H7 (cell line): ENCODE data around the gene RABGEF1. TPM values are rescaled to one million over a fixed set of nuclear protein-coding genes. Genes with fewer than 3 reads are reported as not detected.
A peak's percentile ranks its signal among the peaks of the same experiment; 100 is the strongest.
"Not testable (repeated sequence)": the region's sequence is repeated elsewhere in the genome, so short reads cannot be mapped to it uniquely, and the experiment has no call there.

Experiments
- DNase-seq: peaks from one replicate; pipeline ENCODE4 v3.0.0; 2012
- H3K27me3 ChIP-seq: 2 replicates; pipeline ENCODE4 v1.6.0; 2011; ENCODE audit warnings: mild to moderate bottlenecking, low read length; ENCODE audit not compliant: control insufficient read depth, insufficient read depth
- H3K36me3 ChIP-seq: replicated peaks from 2 replicates; pipeline ENCODE4 v1.5.1; 2011; ENCODE audit warnings: low read length; ENCODE audit not compliant: control insufficient read depth, insufficient read depth
- H3K4me3 ChIP-seq: 2 replicates; pipeline ENCODE4 v1.5.1; 2011; ENCODE audit warnings: low read depth, mild to moderate bottlenecking, control low read depth, low read length, moderate library complexity; ENCODE audit not compliant: insufficient read depth
- total RNA-seq: library from RNA; depleted of rRNA; stranded (reverse); fragments of >200 nt; shearing (Covaris generic); gene quantifications from 2 replicates; pipeline ENCODE4 v1.2.3, GENCODE V29; 2014

RABGEF1 gene
- total RNA-seq, 1 experiment from 2014 or later: 16.6 TPM

DNA sequence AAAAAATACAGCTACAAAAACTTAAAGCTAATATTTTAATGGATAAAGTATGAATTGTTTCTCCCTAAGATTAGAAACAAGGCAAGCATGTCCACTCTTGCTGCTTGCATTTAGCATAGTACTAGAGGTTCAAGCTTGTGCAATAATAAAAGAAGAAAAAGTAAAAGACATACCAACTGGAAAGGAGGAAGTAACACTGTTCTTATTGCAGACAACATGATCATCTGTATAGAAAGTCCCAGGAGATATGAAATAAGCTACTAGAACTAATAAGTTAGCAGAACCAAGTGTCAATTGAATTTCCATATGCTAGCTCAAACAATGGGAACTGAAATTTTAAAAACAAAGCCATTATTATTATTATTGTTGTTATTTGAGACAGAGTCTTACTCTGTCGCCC lies 20.0 kb upstream of the RABGEF1 start:
- no peak for DNase-seq
- H3K4me3 ChIP-seq: no peak overlapping the region
- no peaks in the 10 kb centered on the region for H3K36me3 ChIP-seq
- no peaks in the 10 kb centered on the region for H3K27me3 ChIP-seq

DNA sequence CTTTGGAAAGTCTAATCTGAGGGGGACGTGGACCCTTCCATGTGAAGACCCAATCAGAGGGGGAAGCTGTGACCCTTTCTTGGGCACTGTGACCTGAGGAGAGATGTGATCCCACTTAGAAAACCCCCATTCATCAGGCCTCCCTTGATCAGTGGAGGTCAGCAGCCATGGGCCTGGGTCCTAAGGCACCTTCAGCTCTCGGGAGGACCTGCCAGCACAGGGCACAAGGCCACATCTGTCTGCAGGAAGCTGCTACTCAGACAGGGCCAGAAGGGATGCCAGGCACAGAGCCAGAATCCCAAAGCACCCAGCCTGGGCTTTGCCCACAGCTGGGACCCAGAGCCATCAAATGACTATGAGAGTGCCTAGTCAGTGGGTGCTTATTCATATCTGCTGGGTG lies 14.7 kb upstream of the RABGEF1 start:
- Histone ChIP-seq H3K27me3 (no peaks in the 10 kb centered on the region), H3K4me3 (no peak overlapping the region), H3K36me3 (no peaks in the 10 kb centered on the region)
- DNase-seq: no peak

DNA sequence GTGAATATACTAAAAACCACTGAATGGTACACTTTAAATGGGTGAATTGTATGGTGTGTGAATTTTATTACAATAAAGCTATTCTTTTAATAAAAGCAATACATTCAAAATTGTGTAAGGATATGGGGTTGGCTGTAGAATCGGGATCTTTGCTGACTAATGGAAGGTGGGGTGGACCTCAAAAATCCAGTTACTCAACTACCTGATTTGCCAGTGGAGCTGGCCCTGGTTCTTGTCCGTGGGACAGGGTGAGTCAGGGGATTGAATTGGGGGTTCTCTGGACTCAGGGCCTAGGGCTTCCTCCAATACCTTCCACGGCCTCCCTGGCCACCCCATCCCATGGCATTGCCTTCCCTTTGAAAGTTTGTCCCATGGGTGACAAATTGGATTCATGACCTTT lies 13.5 kb upstream of the RABGEF1 start:
- Histone ChIP-seq H3K4me3 (no peak overlapping the region), H3K27me3 (no peaks in the 10 kb centered on the region), H3K36me3 (no peaks in the 10 kb centered on the region)
- DNase-seq: peak; percentile 15

DNA sequence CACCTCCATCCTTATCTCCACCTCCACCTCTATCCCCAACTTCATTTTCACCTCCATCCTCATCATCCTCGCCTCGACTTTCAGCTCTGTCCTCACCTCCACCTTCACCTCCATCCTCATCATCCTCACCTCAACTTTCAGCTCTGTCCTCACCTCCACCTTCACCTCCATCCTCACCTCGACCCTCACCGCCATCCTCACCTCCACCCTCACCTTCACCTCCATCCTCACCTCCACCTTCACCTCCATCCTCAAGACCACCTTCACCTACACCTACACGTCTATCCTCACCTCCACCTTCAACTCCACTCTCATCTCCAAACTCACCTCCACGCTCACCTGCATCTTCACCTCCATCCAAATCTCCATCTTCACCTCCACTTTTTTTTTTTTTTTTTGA lies 12.0 kb upstream of the RABGEF1 start:
- no peaks in the 10 kb centered on the region for H3K36me3 ChIP-seq
- no peak for DNase-seq
- H3K4me3 ChIP-seq: no peak overlapping the region
- no peaks in the 10 kb centered on the region for H3K27me3 ChIP-seq

DNA sequence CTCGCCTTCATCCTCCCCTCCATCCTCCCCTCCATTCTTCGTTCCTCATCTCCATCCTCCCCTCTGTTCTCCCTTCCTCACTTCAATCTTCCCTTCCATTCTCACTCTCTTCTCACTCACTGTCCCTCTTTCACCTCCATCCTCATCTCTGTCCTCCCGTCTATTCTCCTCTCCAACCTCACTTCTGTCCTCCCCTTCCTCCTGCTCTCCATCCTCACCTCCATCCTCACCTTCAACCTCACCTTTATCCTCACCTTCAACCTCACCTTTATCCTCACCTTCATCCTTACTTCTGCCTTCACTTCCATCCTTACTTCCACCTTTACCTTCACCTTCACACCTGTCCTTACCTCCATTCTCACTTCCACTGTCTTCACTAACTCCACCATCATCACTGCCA lies 11.3 kb upstream of the RABGEF1 start:
- no peak for DNase-seq
- no peak overlapping the region for H3K4me3 ChIP-seq
- no peaks in the 10 kb centered on the region for H3K27me3 ChIP-seq
- H3K36me3 ChIP-seq: no peaks in the 10 kb centered on the region

DNA sequence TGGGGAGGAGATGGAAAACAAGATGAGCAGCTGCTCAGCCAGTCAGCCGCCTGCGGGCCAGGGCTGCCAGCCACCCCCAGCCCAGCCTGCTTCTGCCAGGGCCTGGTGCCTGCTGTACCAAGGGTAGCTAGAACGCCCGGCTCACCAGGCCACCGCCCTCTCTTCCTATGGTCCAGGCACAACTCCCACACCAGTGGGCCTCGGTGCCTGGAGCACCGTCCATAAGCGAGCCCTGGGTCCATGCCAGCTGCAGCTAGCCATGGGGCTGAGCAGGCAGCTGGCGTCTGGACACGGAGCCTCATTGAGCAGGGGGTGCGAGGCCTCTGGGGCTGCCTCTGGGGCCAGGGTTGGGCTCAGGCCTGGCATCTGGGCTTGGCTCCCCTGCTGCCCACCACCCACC lies 8.5 kb upstream of the RABGEF1 start:
- Histone ChIP-seq H3K27me3 (no peaks in the 10 kb centered on the region), H3K36me3 (no peaks in the 10 kb centered on the region; the same call in 1 of the 2 replicates), H3K4me3 (no peak overlapping the region)
- DNase-seq: peak; percentile 38

DNA sequence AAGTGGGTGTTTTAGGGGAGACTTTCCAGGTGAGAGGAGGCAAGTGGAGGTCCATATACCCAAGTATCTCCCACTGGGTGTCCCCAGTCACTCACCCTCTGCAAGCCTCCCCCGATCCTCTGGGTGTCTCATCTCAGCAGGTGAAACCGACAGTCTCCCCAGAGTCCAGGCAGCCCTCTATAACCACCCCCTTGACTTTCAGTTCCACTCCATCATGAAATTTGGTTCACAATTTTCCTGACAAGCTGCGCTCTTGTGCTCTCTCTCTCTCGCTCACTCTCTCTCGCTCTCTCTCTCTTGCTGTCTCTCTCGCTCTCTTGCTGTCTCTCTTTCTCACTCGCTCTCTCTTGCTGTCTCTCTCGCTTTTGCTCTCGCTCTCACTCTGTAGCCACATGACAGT lies 8.1 kb upstream of the RABGEF1 start:
- Histone ChIP-seq H3K4me3 (no peak overlapping the region), H3K36me3 (no peaks in the 10 kb centered on the region; the same call in 1 of the 2 replicates), H3K27me3 (no peaks in the 10 kb centered on the region)
- DNase-seq: no peak

DNA sequence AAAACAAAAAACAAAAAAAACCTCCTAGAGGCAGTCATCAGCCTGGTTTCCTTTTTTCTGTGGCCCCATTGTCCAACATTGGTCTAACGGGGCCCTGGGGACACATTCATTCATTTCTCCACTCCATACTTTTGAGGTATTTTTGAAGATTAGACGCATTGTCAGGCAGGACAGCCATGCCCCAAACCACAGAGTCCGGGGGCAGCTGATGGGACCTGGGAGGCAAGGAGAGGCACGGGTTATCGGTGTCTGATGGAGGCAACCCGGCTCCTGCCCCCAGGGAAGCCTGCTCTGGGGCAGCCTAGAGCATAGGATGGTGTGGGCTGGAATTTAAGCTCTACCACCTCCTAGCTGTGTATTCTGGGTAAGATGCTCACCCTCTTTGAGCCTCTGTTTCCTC lies 6.5 kb upstream of the RABGEF1 start:
- no peak overlapping the region for H3K4me3 ChIP-seq
- H3K36me3 ChIP-seq: no peaks in the 10 kb centered on the region; the same call in 1 of the 2 replicates
- H3K27me3 ChIP-seq: no peaks in the 10 kb centered on the region
- no peak for DNase-seq

DNA sequence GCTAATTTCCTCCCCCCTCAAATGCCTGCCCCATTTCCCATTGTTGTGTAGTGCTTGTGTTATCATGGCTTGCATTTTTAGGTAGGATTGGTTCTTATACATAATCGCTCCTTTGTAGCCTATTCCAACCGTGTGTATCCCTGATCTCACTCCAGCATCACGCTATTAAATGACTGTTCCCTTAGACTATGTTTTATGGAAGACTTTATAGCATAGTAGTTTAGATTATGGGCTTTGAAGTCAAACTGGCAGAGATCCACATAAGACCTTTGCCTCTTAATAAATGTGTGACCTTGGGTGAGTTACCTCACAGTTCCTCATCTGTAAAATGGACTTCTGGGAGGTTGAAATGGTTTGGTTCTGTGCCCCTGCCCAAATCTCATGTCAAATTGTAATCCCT lies 5.4 kb upstream of the RABGEF1 start:
- no peak for DNase-seq
- no peaks in the 10 kb centered on the region; the same call in 1 of the 2 replicates for H3K36me3 ChIP-seq
- no peaks in the 10 kb centered on the region for H3K27me3 ChIP-seq
- H3K4me3 ChIP-seq: no peak overlapping the region

DNA sequence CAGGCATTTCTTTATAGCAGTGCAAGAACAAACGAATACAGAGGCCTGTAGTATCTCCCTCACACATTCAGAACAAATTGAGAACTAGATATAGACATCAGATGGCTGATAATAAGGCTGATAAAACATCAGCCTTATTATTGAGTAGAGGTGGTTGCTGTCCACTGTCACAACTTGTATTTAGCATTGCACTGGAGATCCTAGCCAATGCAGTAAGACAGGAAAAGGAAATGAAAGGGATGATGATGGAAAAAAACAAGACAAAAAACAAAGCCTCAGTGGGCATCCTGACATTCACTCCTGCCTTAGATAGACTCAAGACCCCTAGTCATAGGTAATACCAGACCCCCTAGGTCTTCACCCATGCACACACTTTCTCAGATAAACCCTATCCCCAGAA lies 4.7 kb upstream of the RABGEF1 start:
- no peaks in the 10 kb centered on the region; the same call in 1 of the 2 replicates for H3K36me3 ChIP-seq
- no peaks in the 10 kb centered on the region for H3K27me3 ChIP-seq
- H3K4me3 ChIP-seq: no peak overlapping the region
- no peak for DNase-seq

DNA sequence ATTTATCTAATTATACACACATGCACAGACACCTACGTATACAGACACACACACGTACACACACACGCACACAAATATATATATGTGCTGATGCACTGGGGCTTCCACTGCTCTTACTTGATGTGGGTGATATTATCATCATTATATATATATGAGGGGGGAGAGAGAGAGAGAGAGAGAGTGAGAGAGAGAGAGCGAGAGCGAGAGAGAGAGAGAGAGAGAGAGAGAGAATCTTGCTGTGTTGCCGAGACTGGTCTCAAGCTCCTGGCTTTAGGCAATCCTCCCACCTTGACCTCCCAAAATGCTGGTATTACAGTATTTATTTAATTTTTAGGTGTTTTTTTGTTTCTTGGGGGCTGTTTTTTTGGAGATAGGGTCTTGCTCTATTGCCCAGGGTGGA lies 3.6 kb upstream of the RABGEF1 start:
- no peak for DNase-seq
- H3K27me3 ChIP-seq: no peaks in the 10 kb centered on the region
- H3K36me3 ChIP-seq: no peaks in the 10 kb centered on the region; the same call in 1 of the 2 replicates

DNA sequence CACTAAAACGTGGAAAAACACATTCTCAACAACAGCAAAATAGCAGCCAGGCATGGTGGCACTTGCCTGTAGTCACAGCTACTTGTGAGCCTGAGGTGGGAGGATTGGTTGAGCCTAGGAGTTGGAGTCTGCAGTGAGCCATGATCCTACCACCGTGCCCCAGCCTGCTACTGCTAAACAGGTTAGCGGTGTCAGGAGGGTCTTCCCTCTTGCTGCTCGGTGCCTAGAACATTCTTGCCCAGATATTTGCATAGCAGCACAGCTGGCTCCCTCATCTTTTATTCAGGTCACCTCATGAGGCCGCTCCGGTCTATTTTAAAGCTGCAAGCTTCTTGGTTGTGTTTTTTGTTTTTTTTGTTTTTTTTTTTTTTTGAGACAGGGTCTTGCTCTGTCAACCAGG lies 2.9 kb upstream of the RABGEF1 start:
- peak; percentile 31 for DNase-seq
- H3K4me3 ChIP-seq: no peak overlapping the region
- H3K36me3 ChIP-seq: no peaks in the 10 kb centered on the region; the same call in 1 of the 2 replicates
- H3K27me3 ChIP-seq: no peaks in the 10 kb centered on the region

More for the DNA sequence above, 3.6 kb upstream of the RABGEF1 start:
- H3K4me3 ChIP-seq: no peak overlapping the region

DNA sequence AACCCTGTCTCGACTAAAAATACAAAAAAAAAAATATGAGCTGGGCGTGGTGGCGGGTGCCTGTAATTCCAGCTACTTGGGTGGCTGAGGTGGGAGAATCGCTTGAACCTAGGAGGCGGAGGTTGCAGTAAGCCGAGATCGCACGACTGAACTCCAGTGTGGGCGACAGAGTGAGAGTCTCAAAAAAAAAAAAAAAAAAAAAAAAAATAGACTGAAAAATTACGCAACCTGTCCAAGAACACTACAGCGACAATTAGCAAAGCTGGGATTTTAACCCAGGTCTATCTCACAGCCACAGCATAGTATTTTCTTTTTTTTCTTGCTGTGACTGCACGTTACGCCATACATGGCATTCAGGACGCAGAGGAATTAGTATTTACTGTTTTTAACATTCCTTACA lies 1.1 kb upstream of the RABGEF1 start:
- no peaks in the 10 kb centered on the region for H3K27me3 ChIP-seq
- no peaks in the 10 kb centered on the region; the same call in 1 of the 2 replicates for H3K36me3 ChIP-seq
- DNase-seq: no peak
- H3K4me3 ChIP-seq: peak overlapping the region; percentile 68

DNA sequence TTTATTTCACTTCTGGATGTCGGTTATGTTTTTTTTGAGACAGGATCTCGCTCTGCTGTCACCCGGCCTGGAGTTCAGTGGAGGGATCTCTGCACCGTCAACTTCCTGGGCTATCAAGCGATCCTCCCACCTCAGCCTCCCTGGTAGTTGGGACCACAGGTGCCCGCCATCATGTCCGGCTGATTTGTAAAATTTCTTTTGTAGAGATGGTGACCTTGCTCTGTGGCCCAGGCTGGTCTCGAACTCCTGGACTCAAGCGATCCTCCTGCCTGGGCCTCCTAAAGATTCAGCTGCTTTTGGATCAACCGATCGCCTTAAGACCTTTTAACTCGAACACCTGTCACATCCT lies 606 bp upstream of the RABGEF1 start:
- peak; percentile 21 for DNase-seq
- Histone ChIP-seq H3K36me3 (no peaks in the 10 kb centered on the region; the same call in 1 of the 2 replicates), H3K27me3 (no peaks in the 10 kb centered on the region), H3K4me3 (peak overlapping the region; percentile 68)

DNA sequence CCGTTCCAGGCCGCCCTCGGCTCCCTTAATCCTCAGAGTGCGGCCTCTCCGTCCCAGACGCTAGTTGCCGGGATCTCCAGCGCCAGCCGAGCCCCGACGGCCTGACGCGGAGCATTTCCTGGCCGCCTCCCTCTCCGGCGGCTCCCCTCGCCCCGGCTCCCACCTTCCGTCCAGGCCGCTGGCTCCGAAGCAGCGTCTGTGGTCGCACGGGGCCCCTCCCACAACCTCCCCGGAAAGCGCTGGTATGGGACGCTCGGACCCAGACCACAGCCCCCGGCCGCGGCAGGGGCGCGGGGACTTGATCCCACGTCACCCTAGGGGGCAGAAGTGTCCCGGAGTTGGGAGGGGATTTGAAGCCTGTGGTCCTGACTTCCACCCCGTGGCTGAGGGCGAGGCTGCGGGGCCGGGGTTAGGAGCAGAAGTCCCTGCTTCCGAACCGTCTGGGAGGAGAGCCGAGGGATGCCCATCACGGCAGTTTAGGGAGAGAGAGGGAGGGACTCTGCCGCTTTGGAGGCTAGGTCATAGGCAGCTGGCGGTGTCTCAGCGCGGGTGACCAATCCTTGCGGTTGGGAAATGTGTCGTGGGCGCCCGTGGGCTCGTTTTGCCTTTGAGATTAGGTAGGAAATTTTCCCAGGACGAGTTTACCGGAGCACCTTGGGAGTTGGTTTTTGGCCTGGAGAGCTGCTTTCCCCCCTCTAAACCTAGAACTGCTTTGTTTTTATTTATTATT lies 612 bp downstream of the RABGEF1 start:
- DNase-seq: peak; percentile 87

DNA sequence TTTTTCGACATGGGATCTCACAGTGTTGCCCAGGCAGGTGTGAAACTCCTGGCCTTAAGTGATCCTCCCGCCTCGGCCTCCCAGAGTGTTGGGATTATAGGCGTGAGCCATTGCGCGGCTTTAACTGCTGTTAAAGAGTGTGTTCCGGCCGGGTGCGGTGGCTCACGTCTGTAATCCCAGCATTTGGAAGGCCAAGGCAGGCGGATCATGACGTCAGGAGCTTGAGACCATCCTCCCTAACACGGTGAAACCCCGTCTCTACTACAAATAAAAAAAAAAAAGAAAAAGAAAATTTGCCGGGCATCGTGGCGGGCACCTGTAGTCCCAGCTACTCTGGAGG lies 1.1 kb downstream of the RABGEF1 start:
- no peak for DNase-seq
- peak overlapping the region; percentile 68 for H3K4me3 ChIP-seq
- H3K36me3 ChIP-seq: no peaks in the 10 kb centered on the region
- no peaks in the 10 kb centered on the region for H3K27me3 ChIP-seq

More for the DNA sequence above, 612 bp downstream of the RABGEF1 start:
- H3K4me3 ChIP-seq: peak overlapping the region; percentile 68
- not testable (repeated sequence) for H3K36me3 ChIP-seq, H3K27me3 ChIP-seq
